ENCODE results near the gene LCAT. TPM values are rescaled to one million over a fixed set of nuclear protein-coding genes. Genes with fewer than 3 reads are reported as not detected.

The LCAT gene
- polyA plus RNA-seq, 1 donor (not counting 4 experiments of a cell fraction or from before 2014, with no cell fraction given), result 6.5 TPM

GRCh38 chr16:67951485-67951884 is 7.6 kb upstream of the LCAT start:
- H2AFZ ChIP-seq (ENCODE audit: control insufficient read depth, low read length), result no peak overlapping the region
- FAIRE-seq, result no peak
- no peaks in the 10 kb centered on the region for H3K4me1 ChIP-seq (ENCODE audit: control insufficient read depth, extremely low read depth, insufficient read depth, low read length)
- peaks cover 12% of the 10 kb centered on the region for H4K20me1 ChIP-seq (ENCODE audit: control insufficient read depth, extremely low read depth, insufficient read depth, low read length)
- dilution Hi-C loops (cut with MboI; ENCODE audit: extremely low pct_ligation_motif_present, low sequenced_read_pairs), result no loop called here
- peaks cover 12% of the 10 kb centered on the region for H3K79me2 ChIP-seq (ENCODE audit: control insufficient read depth, insufficient read depth, low read length)
- H3K4me3 ChIP-seq (ENCODE audit: control insufficient read depth in 2 of 3, extremely low read depth in 1 of 3, insufficient read depth in 2 of 3, low read depth in 1 of 3, low read length in 3 of 3), result no peak overlapping the region
- H3K9me3 ChIP-seq (ENCODE audit: control insufficient read depth, low read depth, low read length), result no peaks in the 10 kb centered on the region
- TF ChIP-seq CTCF (optimal IDR thresholded peaks at IDR 0.05 in 1 of 3, IDR thresholded peaks at IDR 0.05 in 1 of 3, conservative IDR thresholded peaks at IDR 0.05 in 1 of 3; ENCODE audit: extremely low read depth in 1 of 3, insufficient read depth in 2 of 3, low read length in 3 of 3) (no peak), EZH2 (IDR thresholded peaks at IDR 0.05; ENCODE audit: low read length) (no peak)
- H3K27ac ChIP-seq (ENCODE audit: control insufficient read depth, insufficient read depth, low read length), result no peak overlapping the region
- H3K9ac ChIP-seq (ENCODE audit: control insufficient read depth, extremely low read depth, insufficient read depth, low read length), result no peak overlapping the region
- H3K27me3 ChIP-seq (ENCODE audit: control insufficient read depth, extremely low read depth, insufficient read depth, low read length), result no peaks in the 10 kb centered on the region
- H3K9me1 ChIP-seq (ENCODE audit: control insufficient read depth, extremely low read depth, insufficient read depth, low read length), result peaks cover 2% of the 10 kb centered on the region
- no peak overlapping the region for H3K4me2 ChIP-seq (ENCODE audit: control insufficient read depth, extremely low read depth, insufficient read depth, low read depth, low read length)
- DNase-seq (ENCODE audit: low read depth, low spot score), result no peak
- H3K36me3 ChIP-seq (ENCODE audit: control insufficient read depth in 2 of 2, extremely low read depth in 1 of 2, insufficient read depth in 2 of 2, low read length in 2 of 2), result peaks cover 69 to 74% of the 10 kb centered on the region in 2 experiments

- dilution Hi-C loops (cut with MboI; ENCODE audit: extremely low pct_ligation_motif_present, low sequenced_read_pairs), result no loop called here
- Histone ChIP-seq H3K79me2 (ENCODE audit: control insufficient read depth, insufficient read depth, low read length) (peaks cover 12% of the 10 kb centered on the region), H3K27ac (ENCODE audit: control insufficient read depth, insufficient read depth, low read length) (no peak overlapping the region), H3K4me3 (ENCODE audit: control insufficient read depth in 2 of 3, extremely low read depth in 1 of 3, insufficient read depth in 2 of 3, low read depth in 1 of 3, low read length in 3 of 3) (no peak overlapping the region), H2AFZ (ENCODE audit: control insufficient read depth, low read length) (no peak overlapping the region), H3K9me3 (ENCODE audit: control insufficient read depth, low read depth, low read length) (no peaks in the 10 kb centered on the region), H3K36me3 (ENCODE audit: control insufficient read depth in 2 of 2, extremely low read depth in 1 of 2, insufficient read depth in 2 of 2, low read length in 2 of 2) (peaks cover 79 to 80% of the 10 kb centered on the region in 2 experiments), H3K4me1 (ENCODE audit: control insufficient read depth, extremely low read depth, insufficient read depth, low read length) (no peaks in the 10 kb centered on the region), H4K20me1 (ENCODE audit: control insufficient read depth, extremely low read depth, insufficient read depth, low read length) (peaks cover 12% of the 10 kb centered on the region), H3K9ac (ENCODE audit: control insufficient read depth, extremely low read depth, insufficient read depth, low read length) (no peak overlapping the region), H3K27me3 (ENCODE audit: control insufficient read depth, extremely low read depth, insufficient read depth, low read length) (no peaks in the 10 kb centered on the region), H3K4me2 (ENCODE audit: control insufficient read depth, extremely low read depth, insufficient read depth, low read depth, low read length) (no peak overlapping the region), H3K9me1 (ENCODE audit: control insufficient read depth, extremely low read depth, insufficient read depth, low read length) (peaks cover 2% of the 10 kb centered on the region)
- DNase-seq (ENCODE audit: low read depth, low spot score) (no peak), FAIRE-seq (no peak)
- TF ChIP-seq EZH2 (IDR thresholded peaks at IDR 0.05; ENCODE audit: low read length) (no peak), CTCF (optimal IDR thresholded peaks at IDR 0.05 in 1 of 3, IDR thresholded peaks at IDR 0.05 in 1 of 3, conservative IDR thresholded peaks at IDR 0.05 in 1 of 3; ENCODE audit: extremely low read depth in 1 of 3, insufficient read depth in 2 of 3, low read length in 3 of 3) (no peak)
Measured at GRCh38 chr16:67950335-67950843, 6.5 kb upstream of the LCAT start.
